ENCODE measurements around the gene NDFIP2.

The NDFIP2 gene

DNA sequence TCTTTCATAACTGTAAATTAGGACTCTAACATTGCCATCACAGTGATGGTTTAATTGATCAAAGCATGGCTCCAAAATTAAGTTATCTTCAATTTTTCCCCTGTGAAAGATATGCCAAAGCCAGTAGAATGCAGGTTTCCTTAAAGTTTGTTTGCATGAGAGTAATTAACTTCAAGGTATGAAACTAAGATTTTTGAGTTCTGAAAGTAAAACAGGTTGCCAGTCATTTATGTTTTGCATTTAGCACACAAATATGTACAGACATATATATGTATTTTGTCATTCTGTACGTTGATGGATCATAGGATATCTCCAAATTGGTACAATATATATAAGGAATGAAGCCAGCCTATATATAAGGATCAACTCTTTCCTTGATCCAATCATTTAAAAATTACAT is 23.6 kb upstream of the NDFIP2 start:
- no peaks in the 10 kb centered on the region for H3K27me3 ChIP-seq (ENCODE audit: control insufficient read depth in 2 of 2, insufficient read depth in 2 of 2, low read length in 2 of 2)
- H3K4me1 ChIP-seq (ENCODE audit: control insufficient read depth in 2 of 2, insufficient read depth in 2 of 2, low read length in 2 of 2), result no peaks in the 10 kb centered on the region
- H3K36me3 ChIP-seq (ENCODE audit: control insufficient read depth in 2 of 2, insufficient read depth in 2 of 2, low read length in 2 of 2), result no peaks in the 10 kb centered on the region

DNA sequence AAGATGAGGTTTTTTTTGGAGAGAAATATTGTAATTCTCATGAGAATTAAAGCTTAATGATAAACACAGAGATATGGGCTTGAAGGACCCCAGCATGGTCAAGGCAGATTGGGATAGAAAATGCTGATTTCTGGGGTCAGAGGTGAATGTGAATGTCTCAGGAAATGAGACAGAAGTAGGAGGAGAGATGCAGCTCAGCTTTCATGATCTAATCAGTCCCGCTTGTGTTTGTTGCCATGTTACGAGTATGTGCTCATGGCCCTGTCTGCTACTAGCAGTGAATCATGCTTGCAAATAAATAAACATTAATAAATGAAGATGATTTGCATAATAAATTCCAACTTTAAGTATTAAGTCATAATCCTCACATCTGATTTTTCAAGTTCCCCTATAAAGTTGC is 23.0 kb upstream of the NDFIP2 start:
- H3K9me3 ChIP-seq (ENCODE audit: control insufficient read depth in 2 of 2, low read length in 2 of 2), result no peaks in the 10 kb centered on the region

More for the DNA sequence above, 23.6 kb upstream of the NDFIP2 start:
- Histone ChIP-seq H3K4me3 (ENCODE audit: low read length in 2 of 2) (no peak overlapping the region), H3K27ac (ENCODE audit: low read depth in 2 of 2, low read length in 2 of 2) (no peak overlapping the region), H3K9me3 (ENCODE audit: control insufficient read depth in 2 of 2, low read length in 2 of 2) (no peaks in the 10 kb centered on the region), H3K9ac (ENCODE audit: low read depth in 1 of 2, low read length in 2 of 2) (no peak overlapping the region)

DNA sequence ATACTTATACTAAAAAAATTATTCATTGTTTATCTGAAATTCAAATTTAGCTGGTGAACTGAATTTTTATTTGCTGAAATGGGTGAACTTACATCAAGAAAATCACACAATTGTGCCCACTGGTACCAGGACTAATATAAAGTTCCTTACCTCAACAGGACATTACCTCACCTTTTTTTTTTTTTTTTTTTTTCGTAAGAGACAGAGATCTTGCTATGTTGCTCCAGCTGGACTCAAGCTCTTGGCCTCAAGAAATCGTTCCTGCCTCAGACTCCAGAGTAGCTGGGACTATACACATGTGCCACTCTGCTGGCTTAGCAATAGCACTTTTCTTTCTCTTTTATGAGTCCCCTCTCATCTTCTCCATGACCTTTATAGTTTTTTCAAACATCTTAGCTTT is 22.5 kb upstream of the NDFIP2 start:
- H3K9me3 ChIP-seq (ENCODE audit: control insufficient read depth in 2 of 2, low read length in 2 of 2), result no peaks in the 10 kb centered on the region
- H3K4me1 ChIP-seq (ENCODE audit: control insufficient read depth in 2 of 2, insufficient read depth in 2 of 2, low read length in 2 of 2), result no peaks in the 10 kb centered on the region
- no peaks in the 10 kb centered on the region for H3K36me3 ChIP-seq (ENCODE audit: control insufficient read depth in 2 of 2, insufficient read depth in 2 of 2, low read length in 2 of 2)
- H3K4me3 ChIP-seq (ENCODE audit: low read length in 2 of 2), result no peak overlapping the region
- no peak overlapping the region for H3K27ac ChIP-seq (ENCODE audit: low read depth in 2 of 2, low read length in 2 of 2)
- H3K27me3 ChIP-seq (ENCODE audit: control insufficient read depth in 2 of 2, insufficient read depth in 2 of 2, low read length in 2 of 2), result no peaks in the 10 kb centered on the region
- no peak overlapping the region for H3K9ac ChIP-seq (ENCODE audit: low read depth in 1 of 2, low read length in 2 of 2)

More for the DNA sequence above, 23.0 kb upstream of the NDFIP2 start:
- Histone ChIP-seq H3K9ac (ENCODE audit: low read depth in 1 of 2, low read length in 2 of 2) (no peak overlapping the region), H3K4me3 (ENCODE audit: low read length in 2 of 2) (no peak overlapping the region), H3K27me3 (ENCODE audit: control insufficient read depth in 2 of 2, insufficient read depth in 2 of 2, low read length in 2 of 2) (no peaks in the 10 kb centered on the region), H3K27ac (ENCODE audit: low read depth in 2 of 2, low read length in 2 of 2) (no peak overlapping the region), H3K36me3 (ENCODE audit: control insufficient read depth in 2 of 2, insufficient read depth in 2 of 2, low read length in 2 of 2) (no peaks in the 10 kb centered on the region), H3K4me1 (ENCODE audit: control insufficient read depth in 2 of 2, insufficient read depth in 2 of 2, low read length in 2 of 2) (no peaks in the 10 kb centered on the region)

DNA sequence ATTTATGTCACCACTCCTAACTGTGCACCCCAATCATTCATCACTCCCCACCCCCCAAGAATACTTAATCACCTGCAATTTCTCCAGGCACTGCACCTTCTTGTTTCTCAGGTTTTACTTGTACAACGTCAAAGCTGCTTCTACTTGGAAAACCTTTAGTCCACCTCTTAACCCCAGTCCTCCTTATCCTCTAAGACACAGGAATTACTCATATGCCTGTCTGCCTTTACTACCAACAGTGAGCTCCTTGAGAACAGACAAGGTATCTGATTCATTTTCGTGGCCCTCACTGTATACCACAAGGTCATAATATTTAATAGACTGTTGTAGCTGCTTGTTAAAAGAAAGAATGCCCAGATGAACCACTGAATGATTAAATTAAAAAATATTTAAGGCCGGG is 21.0 kb upstream of the NDFIP2 start:
- no peaks in the 10 kb centered on the region for H3K27me3 ChIP-seq (ENCODE audit: control insufficient read depth in 2 of 2, insufficient read depth in 2 of 2, low read length in 2 of 2)
- H3K9me3 ChIP-seq (ENCODE audit: control insufficient read depth in 2 of 2, low read length in 2 of 2), result no peaks in the 10 kb centered on the region
- H3K4me1 ChIP-seq (ENCODE audit: control insufficient read depth in 2 of 2, insufficient read depth in 2 of 2, low read length in 2 of 2), result no peaks in the 10 kb centered on the region
- H3K36me3 ChIP-seq (ENCODE audit: control insufficient read depth in 2 of 2, insufficient read depth in 2 of 2, low read length in 2 of 2), result no peaks in the 10 kb centered on the region
- no peak overlapping the region for H3K9ac ChIP-seq (ENCODE audit: low read depth in 1 of 2, low read length in 2 of 2)
- H3K4me3 ChIP-seq (ENCODE audit: low read length in 2 of 2), result no peak overlapping the region
- no peak overlapping the region for H3K27ac ChIP-seq (ENCODE audit: low read depth in 2 of 2, low read length in 2 of 2)

DNA sequence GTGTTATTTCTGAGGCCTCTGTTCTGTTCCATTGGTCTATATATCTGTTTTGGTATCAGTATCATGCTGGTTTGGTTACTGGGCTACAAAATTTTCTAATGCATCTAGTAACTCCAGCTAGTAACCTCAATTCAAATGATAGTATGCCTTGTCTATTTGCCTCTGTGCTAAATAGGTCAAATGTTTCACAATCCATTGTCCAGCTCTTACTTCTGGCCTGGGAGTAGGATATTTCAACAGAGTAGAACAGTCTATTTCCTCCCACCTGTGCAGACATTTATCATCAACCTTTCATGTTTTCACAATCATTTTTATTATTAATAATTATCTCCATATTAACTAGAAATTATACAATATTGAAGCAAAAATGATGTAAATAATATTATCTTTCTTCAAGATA is 18.1 kb upstream of the NDFIP2 start:
- Histone ChIP-seq H3K36me3 (ENCODE audit: control insufficient read depth in 2 of 2, insufficient read depth in 2 of 2, low read length in 2 of 2) (no peaks in the 10 kb centered on the region), H3K27ac (ENCODE audit: low read depth in 2 of 2, low read length in 2 of 2) (no peak overlapping the region), H3K4me1 (ENCODE audit: control insufficient read depth in 2 of 2, insufficient read depth in 2 of 2, low read length in 2 of 2) (peaks cover 0 to 3% of the 10 kb centered on the region in 2 donors), H3K4me3 (ENCODE audit: low read length in 2 of 2) (no peak overlapping the region), H3K27me3 (ENCODE audit: control insufficient read depth in 2 of 2, insufficient read depth in 2 of 2, low read length in 2 of 2) (no peaks in the 10 kb centered on the region), H3K9ac (ENCODE audit: low read depth in 1 of 2, low read length in 2 of 2) (no peak overlapping the region), H3K9me3 (ENCODE audit: control insufficient read depth in 2 of 2, low read length in 2 of 2) (no peaks in the 10 kb centered on the region)

DNA sequence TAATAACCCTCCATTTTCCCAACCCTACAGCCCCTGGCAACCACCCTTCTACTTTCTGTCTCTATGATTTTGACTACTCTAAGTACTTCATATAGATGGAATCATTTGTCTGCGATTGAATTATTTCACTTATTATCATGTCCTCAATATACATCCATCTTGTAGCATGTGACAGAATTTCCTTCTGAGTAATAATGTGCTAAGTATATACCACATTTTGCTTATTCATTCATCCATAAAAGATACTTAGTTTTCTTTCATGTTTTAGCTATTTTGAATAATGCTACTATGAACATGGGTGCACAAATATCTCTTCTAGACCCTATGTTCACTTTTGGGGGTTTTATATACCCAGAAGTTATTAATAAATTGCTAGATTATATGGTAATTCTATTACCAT is 17.4 kb upstream of the NDFIP2 start:
- no peak overlapping the region for H3K9ac ChIP-seq (ENCODE audit: low read depth in 1 of 2, low read length in 2 of 2)
- no peaks in the 10 kb centered on the region for H3K27me3 ChIP-seq (ENCODE audit: control insufficient read depth in 2 of 2, insufficient read depth in 2 of 2, low read length in 2 of 2)
- no peaks in the 10 kb centered on the region for H3K36me3 ChIP-seq (ENCODE audit: control insufficient read depth in 2 of 2, insufficient read depth in 2 of 2, low read length in 2 of 2)
- H3K4me3 ChIP-seq (ENCODE audit: low read length in 2 of 2), result no peak overlapping the region
- no peak overlapping the region for H3K27ac ChIP-seq (ENCODE audit: low read depth in 2 of 2, low read length in 2 of 2)
- peaks cover 0 to 3% of the 10 kb centered on the region in 2 donors for H3K4me1 ChIP-seq (ENCODE audit: control insufficient read depth in 2 of 2, insufficient read depth in 2 of 2, low read length in 2 of 2)
- no peaks in the 10 kb centered on the region for H3K9me3 ChIP-seq (ENCODE audit: control insufficient read depth in 2 of 2, low read length in 2 of 2)

DNA sequence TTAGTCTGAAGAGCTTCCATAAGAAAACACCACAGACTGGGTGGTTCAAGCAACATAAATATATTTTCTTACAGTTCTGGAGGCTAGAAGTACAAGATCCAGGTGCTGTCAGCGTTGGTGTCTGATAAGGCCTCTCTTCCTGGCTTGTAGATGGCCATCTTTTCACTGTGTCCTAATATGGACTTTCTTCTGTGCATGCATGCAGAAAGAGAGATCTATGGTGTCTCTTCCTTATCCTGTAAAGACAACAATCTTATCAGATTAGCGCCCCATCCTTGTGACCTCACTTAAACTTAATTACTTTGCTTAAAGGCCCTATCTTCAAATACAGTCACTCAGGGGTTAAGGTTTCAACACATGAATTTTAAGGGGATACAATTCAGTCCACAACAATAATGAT is 14.1 kb upstream of the NDFIP2 start:
- no peak overlapping the region for H3K27ac ChIP-seq (ENCODE audit: low read depth in 2 of 2, low read length in 2 of 2)
- peaks cover 0 to 3% of the 10 kb centered on the region in 2 donors for H3K4me1 ChIP-seq (ENCODE audit: control insufficient read depth in 2 of 2, insufficient read depth in 2 of 2, low read length in 2 of 2)
- H3K9ac ChIP-seq (ENCODE audit: low read depth in 1 of 2, low read length in 2 of 2), result no peak overlapping the region
- H3K4me3 ChIP-seq (ENCODE audit: low read length in 2 of 2), result no peak overlapping the region
- no peaks in the 10 kb centered on the region for H3K9me3 ChIP-seq (ENCODE audit: control insufficient read depth in 2 of 2, low read length in 2 of 2)
- no peaks in the 10 kb centered on the region for H3K27me3 ChIP-seq (ENCODE audit: control insufficient read depth in 2 of 2, insufficient read depth in 2 of 2, low read length in 2 of 2)
- no peaks in the 10 kb centered on the region for H3K36me3 ChIP-seq (ENCODE audit: control insufficient read depth in 2 of 2, insufficient read depth in 2 of 2, low read length in 2 of 2)

DNA sequence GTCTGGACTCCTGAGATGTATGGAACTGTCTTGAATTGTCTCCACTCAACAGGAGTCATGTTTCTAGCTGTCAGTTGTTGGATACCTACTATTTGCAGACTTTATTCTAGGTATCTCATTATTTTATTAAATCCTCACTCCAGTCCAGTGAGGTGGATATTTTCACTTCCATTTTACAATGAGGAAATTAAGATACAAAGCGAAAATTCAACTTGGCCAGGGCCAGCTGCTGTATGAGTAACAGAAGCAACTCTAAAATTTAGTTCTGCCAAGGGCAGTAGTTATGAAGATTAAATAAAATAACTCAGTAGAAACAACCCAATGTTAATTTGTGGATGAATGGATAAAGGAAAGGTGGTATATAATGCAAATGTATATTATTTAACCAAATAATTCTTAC is 12.6 kb upstream of the NDFIP2 start:
- Histone ChIP-seq H3K9ac (ENCODE audit: low read depth in 1 of 2, low read length in 2 of 2) (no peak overlapping the region), H3K27ac (ENCODE audit: low read depth in 2 of 2, low read length in 2 of 2) (no peak overlapping the region), H3K27me3 (ENCODE audit: control insufficient read depth in 2 of 2, insufficient read depth in 2 of 2, low read length in 2 of 2) (no peaks in the 10 kb centered on the region), H3K4me3 (ENCODE audit: low read length in 2 of 2) (no peak overlapping the region), H3K4me1 (ENCODE audit: control insufficient read depth in 2 of 2, insufficient read depth in 2 of 2, low read length in 2 of 2) (peaks cover 0 to 3% of the 10 kb centered on the region in 2 donors), H3K9me3 (ENCODE audit: control insufficient read depth in 2 of 2, low read length in 2 of 2) (no peaks in the 10 kb centered on the region), H3K36me3 (ENCODE audit: control insufficient read depth in 2 of 2, insufficient read depth in 2 of 2, low read length in 2 of 2) (no peaks in the 10 kb centered on the region)

DNA sequence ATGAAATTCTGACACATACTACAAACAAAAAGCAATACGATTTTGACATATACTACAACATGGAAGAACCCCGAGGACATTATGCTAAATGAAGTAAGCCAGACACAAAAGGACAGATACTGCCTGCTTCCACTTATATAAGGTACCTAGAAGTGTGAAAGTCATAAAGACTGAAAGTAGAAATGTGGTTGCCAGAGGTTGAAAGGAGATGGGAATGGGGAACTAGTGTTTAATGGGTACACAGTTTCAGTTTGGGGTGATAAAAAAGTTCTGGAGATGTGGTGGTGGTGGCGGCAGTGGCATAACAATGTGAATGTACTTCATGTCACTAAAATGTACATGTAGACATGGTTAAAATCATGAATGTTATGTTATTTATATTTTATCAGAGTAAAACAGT is 12.1 kb upstream of the NDFIP2 start:
- H3K4me1 ChIP-seq (ENCODE audit: control insufficient read depth in 2 of 2, insufficient read depth in 2 of 2, low read length in 2 of 2), result peaks cover 0 to 3% of the 10 kb centered on the region in 2 donors
- no peaks in the 10 kb centered on the region for H3K9me3 ChIP-seq (ENCODE audit: control insufficient read depth in 2 of 2, low read length in 2 of 2)
- no peaks in the 10 kb centered on the region for H3K36me3 ChIP-seq (ENCODE audit: control insufficient read depth in 2 of 2, insufficient read depth in 2 of 2, low read length in 2 of 2)
- H3K9ac ChIP-seq (ENCODE audit: low read depth in 1 of 2, low read length in 2 of 2), result no peak overlapping the region
- H3K27ac ChIP-seq (ENCODE audit: low read depth in 2 of 2, low read length in 2 of 2), result no peak overlapping the region
- no peaks in the 10 kb centered on the region for H3K27me3 ChIP-seq (ENCODE audit: control insufficient read depth in 2 of 2, insufficient read depth in 2 of 2, low read length in 2 of 2)
- H3K4me3 ChIP-seq (ENCODE audit: low read length in 2 of 2), result no peak overlapping the region

DNA sequence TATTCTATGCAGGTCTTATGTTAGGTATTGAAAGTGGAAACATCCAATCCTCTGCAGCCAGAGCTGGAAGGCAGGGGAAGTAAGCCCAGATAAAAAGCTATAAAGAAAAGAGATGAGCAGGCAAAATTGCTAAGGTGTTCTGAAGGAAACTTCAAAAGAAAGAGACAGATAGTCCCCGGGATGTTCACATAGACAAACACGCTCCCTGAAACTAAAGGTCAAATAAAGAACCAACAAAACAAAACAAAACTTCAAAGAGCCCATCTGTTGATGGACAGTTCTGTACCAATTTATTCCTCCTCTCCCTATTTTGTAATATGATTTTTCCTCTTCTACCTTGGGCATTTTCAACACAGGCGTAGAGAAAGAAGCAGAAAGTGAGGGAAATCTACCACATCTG is 11.3 kb upstream of the NDFIP2 start:
- Histone ChIP-seq H3K4me1 (ENCODE audit: control insufficient read depth in 2 of 2, insufficient read depth in 2 of 2, low read length in 2 of 2) (peaks cover 0 to 3% of the 10 kb centered on the region in 2 donors), H3K36me3 (ENCODE audit: control insufficient read depth in 2 of 2, insufficient read depth in 2 of 2, low read length in 2 of 2) (no peaks in the 10 kb centered on the region), H3K4me3 (ENCODE audit: low read length in 2 of 2) (no peak overlapping the region), H3K27ac (ENCODE audit: low read depth in 2 of 2, low read length in 2 of 2) (no peak overlapping the region), H3K9me3 (ENCODE audit: control insufficient read depth in 2 of 2, low read length in 2 of 2) (no peaks in the 10 kb centered on the region), H3K27me3 (ENCODE audit: control insufficient read depth in 2 of 2, insufficient read depth in 2 of 2, low read length in 2 of 2) (no peaks in the 10 kb centered on the region), H3K9ac (ENCODE audit: low read depth in 1 of 2, low read length in 2 of 2) (no peak overlapping the region)

DNA sequence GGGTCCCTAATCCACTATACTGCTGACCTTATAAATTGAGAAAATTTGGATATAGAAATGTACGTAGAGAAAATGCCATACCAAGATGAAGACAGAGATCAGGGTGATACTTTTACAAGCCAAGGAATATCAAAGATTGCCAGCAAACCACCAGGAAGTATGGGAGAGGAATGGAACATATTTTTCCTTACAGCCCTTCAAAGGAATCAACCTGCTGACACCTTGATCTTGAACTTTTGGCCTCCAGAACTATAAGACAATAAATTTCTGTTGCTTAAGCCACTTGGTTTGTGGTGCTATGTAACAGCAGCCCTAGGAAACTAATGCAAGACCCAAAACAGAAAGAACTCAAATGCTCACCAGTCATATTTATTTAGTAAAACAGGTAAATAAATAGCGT is 10.3 kb upstream of the NDFIP2 start:
- H3K4me3 ChIP-seq (ENCODE audit: low read length in 2 of 2), result no peak overlapping the region
- no peak overlapping the region for H3K9ac ChIP-seq (ENCODE audit: low read depth in 1 of 2, low read length in 2 of 2)

More for the DNA sequence above, 10.3 kb upstream of the NDFIP2 start:
- Histone ChIP-seq H3K9me3 (ENCODE audit: control insufficient read depth in 2 of 2, low read length in 2 of 2) (no peaks in the 10 kb centered on the region), H3K4me1 (ENCODE audit: control insufficient read depth in 2 of 2, insufficient read depth in 2 of 2, low read length in 2 of 2) (peaks cover 0 to 4% of the 10 kb centered on the region in 2 donors), H3K36me3 (ENCODE audit: control insufficient read depth in 2 of 2, insufficient read depth in 2 of 2, low read length in 2 of 2) (no peaks in the 10 kb centered on the region), H3K27ac (ENCODE audit: low read depth in 2 of 2, low read length in 2 of 2) (no peak overlapping the region), H3K27me3 (ENCODE audit: control insufficient read depth in 2 of 2, insufficient read depth in 2 of 2, low read length in 2 of 2) (no peaks in the 10 kb centered on the region)

Data from mucosa of rectum (tissue), 2 donors.